GM12872 (cell line): ENCODE data around the gene DSG2.

Experiments used
- CTCF ChIP-seq: IDR thresholded peaks from 3 replicates; pipeline ENCODE4 v1.5.1; 2011; ENCODE audit warnings: low read depth, mild to moderate bottlenecking, low read length, moderate library complexity; ENCODE audit not compliant: insufficient read depth

Gene DSG2

GRCh38 chr18:31491586-31491985 is 6.4 kb upstream of the DSG2 start:
- no peak for TF ChIP-seq CTCF

GRCh38 chr18:31492671-31493070 is 5.3 kb upstream of the DSG2 start:
- no peak for TF ChIP-seq CTCF

GRCh38 chr18:31493171-31493570 is 4.8 kb upstream of the DSG2 start:
- TF ChIP-seq CTCF = no peak

- no peak for TF ChIP-seq CTCF
Measured at GRCh38 chr18:31493941-31494340, 4.0 kb upstream of the DSG2 start.

GRCh38 chr18:31497404-31497835 is 557 bp upstream of the DSG2 start:
- TF ChIP-seq CTCF = no peak

- no peak for TF ChIP-seq CTCF
Measured at GRCh38 chr18:31498574-31499524, 872 bp downstream of the DSG2 start.

- TF ChIP-seq CTCF = no peak
Measured at GRCh38 chr18:31500051-31500688, 2.2 kb downstream of the DSG2 start.
